BLaER1 (cell line): ENCODE measurements around the gene SENP3.

Experiments used
- H3K27ac ChIP-seq: shearing (Covaris generic); formaldehyde crosslinking; 2 replicates; pipeline ENCODE4 v1.8.1; 2022
- H3K27me3 ChIP-seq: shearing (Covaris generic); formaldehyde crosslinking; 2 replicates; pipeline ENCODE4 v1.8.1; 2022
- H3K36me3 ChIP-seq: shearing (Covaris generic); formaldehyde crosslinking; 2 replicates; pipeline ENCODE4 v1.8.1; 2022
- H3K4me1 ChIP-seq: shearing (Covaris generic); formaldehyde crosslinking; 2 replicates; pipeline ENCODE4 v1.8.1; 2022
- H3K4me2 ChIP-seq: shearing (Covaris generic); formaldehyde crosslinking; 2 replicates; pipeline ENCODE4 v1.8.1; 2022
- H3K4me3 ChIP-seq: shearing (Covaris generic); formaldehyde crosslinking; 2 replicates; pipeline ENCODE4 v1.8.1; 2022
- H3K9ac ChIP-seq: shearing (Covaris generic); formaldehyde crosslinking; 2 replicates; pipeline ENCODE4 v1.8.1; 2022
- H3K9me3 ChIP-seq: shearing (Covaris generic); formaldehyde crosslinking; 2 replicates; pipeline ENCODE4 v1.8.1; 2022
- H4K20me1 ChIP-seq: shearing (Covaris generic); formaldehyde crosslinking; 2 replicates; pipeline ENCODE4 v1.8.1; 2022
- Cebpa-rat ChIP-seq: shearing (Covaris generic); IDR thresholded peaks from 2 replicates; pipeline ENCODE4 v1.8.1; 2022

Gene SENP3

GRCh38 chr17:7561589-7562207 lies at the start of gene SENP3:
TSS of gene SENP3 (plus strand) at chr17:7561919. CDS start at chr17:7563077, 1,158 bp downstream.
- Histone ChIP-seq H4K20me1 (peaks cover 27% of the 10 kb centered on the region), H3K9me3 (no peaks in the 10 kb centered on the region), H3K4me3 (peak within 1 kb of the TSS; percentile 94), H3K4me2 (peak within 1 kb of the TSS; percentile 100), H3K27ac (peak within 1 kb of the TSS; percentile 94), H3K36me3 (peaks cover 37% of the 10 kb centered on the region), H3K9ac (peak within 1 kb of the TSS; percentile 96), H3K27me3 (no peaks in the 10 kb centered on the region), H3K4me1 (peaks cover 62% of the 10 kb centered on the region)
- no peak for TF ChIP-seq Cebpa-rat

- Histone ChIP-seq H4K20me1 (peaks cover 41% of the 10 kb centered on the region), H3K36me3 (peaks cover 83% of the 10 kb centered on the region), H3K27ac (no peak overlapping the region)
Measured at GRCh38 chr17:7512105-7512504, 49.6 kb upstream of the SENP3 start.

GRCh38 chr17:7512824-7513540 lies 48.7 kb upstream of the SENP3 start:
- Histone ChIP-seq H3K9me3 (no peaks in the 10 kb centered on the region), H3K4me2 (no peak overlapping the region), H3K9ac (no peak overlapping the region), H3K36me3 (peaks cover 78% of the 10 kb centered on the region), H3K4me3 (no peak overlapping the region), H3K4me1 (no peaks in the 10 kb centered on the region), H3K27ac (no peak overlapping the region), H3K27me3 (no peaks in the 10 kb centered on the region), H4K20me1 (peaks cover 40% of the 10 kb centered on the region)
- no peak for TF ChIP-seq Cebpa-rat

More at GRCh38 chr17:7512105-7512504, 49.6 kb upstream of the SENP3 start:
- TF ChIP-seq Cebpa-rat = no peak
- Histone ChIP-seq H3K27me3 (no peaks in the 10 kb centered on the region), H3K4me3 (no peak overlapping the region), H3K9me3 (no peaks in the 10 kb centered on the region), H3K4me2 (no peak overlapping the region), H3K9ac (no peak overlapping the region), H3K4me1 (no peaks in the 10 kb centered on the region)

DNA sequence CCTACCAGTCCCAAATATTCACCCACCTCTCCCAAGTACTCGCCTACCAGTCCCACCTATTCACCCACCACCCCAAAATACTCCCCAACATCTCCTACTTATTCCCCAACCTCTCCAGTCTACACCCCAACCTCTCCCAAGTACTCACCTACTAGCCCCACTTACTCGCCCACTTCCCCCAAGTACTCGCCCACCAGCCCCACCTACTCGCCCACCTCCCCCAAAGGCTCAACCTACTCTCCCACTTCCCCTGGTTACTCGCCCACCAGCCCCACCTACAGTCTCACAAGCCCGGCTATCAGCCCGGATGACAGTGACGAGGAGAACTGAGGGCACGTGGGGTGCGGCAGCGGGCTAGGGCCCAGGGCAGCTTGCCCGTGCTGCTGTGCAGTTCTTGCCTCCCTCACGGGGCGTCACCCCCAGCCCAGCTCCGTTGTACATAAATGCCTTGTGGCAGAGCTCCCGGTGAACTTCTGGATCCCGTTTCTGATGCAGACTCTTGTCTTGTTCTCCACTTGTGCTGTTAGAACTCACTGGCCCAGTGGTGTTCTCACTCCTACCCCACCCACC lies 47.8 kb upstream of the SENP3 start:
- Histone ChIP-seq H4K20me1 (peaks cover 40% of the 10 kb centered on the region), H3K27ac (no peak overlapping the region), H3K4me3 (no peak overlapping the region), H3K9me3 (no peaks in the 10 kb centered on the region), H3K36me3 (peaks cover 73% of the 10 kb centered on the region), H3K4me2 (no peak overlapping the region), H3K9ac (no peak overlapping the region), H3K4me1 (no peaks in the 10 kb centered on the region), H3K27me3 (no peaks in the 10 kb centered on the region)
- no peak for TF ChIP-seq Cebpa-rat

DNA sequence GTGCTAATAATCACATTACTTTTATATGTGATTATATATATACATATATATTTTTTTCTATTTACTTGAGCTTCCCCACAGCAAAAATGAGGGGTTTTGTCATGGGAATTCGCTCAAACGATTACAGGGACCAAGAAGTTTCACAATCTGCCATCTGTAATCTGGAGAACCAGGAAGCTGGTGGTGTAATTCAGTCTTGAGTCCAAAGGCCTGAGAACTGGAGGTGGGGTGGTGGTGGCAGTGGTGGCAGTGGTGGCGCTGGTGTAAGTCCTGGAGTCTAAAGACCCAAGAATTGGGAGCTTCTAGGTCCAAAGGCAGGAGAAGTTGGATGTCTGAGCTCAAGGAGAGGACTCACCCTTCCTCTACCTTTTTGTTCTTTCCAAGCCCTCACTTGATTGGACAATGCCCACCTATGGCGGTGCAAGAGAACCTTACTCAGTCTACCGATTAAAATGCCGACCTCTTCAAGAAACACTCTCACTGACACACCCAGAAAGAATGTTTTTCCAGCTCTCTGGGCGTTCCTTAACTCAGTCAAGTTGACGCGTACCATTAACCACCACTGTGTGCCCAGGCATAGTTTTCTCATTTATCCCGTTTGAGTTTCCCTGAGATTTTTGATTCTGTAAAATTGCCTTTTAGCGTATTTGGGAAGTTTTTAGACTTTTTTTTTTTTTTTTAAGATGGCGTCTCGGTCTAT lies 45.7 kb upstream of the SENP3 start:
- H3K4me2 ChIP-seq = no peak overlapping the region
- H3K36me3 ChIP-seq = peaks cover 52% of the 10 kb centered on the region
- H3K27ac ChIP-seq = no peak overlapping the region
- H3K9ac ChIP-seq = no peak overlapping the region
- H3K9me3 ChIP-seq = no peaks in the 10 kb centered on the region
- no peaks in the 10 kb centered on the region for H3K4me1 ChIP-seq
- no peaks in the 10 kb centered on the region for H3K27me3 ChIP-seq
- TF ChIP-seq Cebpa-rat = no peak
- H4K20me1 ChIP-seq = peaks cover 27% of the 10 kb centered on the region
- no peak overlapping the region for H3K4me3 ChIP-seq

DNA sequence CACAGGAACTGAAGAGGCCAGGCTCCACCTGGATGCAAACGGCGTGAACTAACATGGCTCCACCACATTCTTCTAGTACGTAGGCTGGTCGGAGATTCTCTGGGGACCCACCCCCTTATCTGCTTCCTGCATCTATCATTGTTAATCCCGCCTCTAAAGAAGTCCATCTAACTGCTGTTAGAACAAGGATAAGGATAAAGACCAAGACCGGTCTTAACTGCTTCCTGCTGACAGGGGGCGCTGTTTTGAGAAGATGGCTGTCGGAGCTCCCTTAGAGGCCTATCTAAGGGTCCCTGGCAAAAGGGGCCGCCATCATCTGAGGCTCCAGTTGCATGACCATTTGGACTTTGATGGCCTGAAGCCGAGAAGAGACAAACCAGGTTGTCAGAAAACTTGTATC lies 38.7 kb upstream of the SENP3 start:
- Histone ChIP-seq H3K9me3 (peaks cover 21% of the 10 kb centered on the region), H3K4me2 (no peak overlapping the region), H3K27me3 (no peaks in the 10 kb centered on the region), H3K9ac (no peak overlapping the region), H3K27ac (no peak overlapping the region), H3K36me3 (0 out of 2 replicates have a peak, but pooled peaks cover 4% of the 10 kb centered on the region), H3K4me3 (no peak overlapping the region), H4K20me1 (no peaks in the 10 kb centered on the region), H3K4me1 (no peaks in the 10 kb centered on the region)
- no peak for TF ChIP-seq Cebpa-rat

- H3K4me2 ChIP-seq = no peak overlapping the region
- no peaks in the 10 kb centered on the region for H4K20me1 ChIP-seq
- TF ChIP-seq Cebpa-rat = no peak
- no peak overlapping the region for H3K4me3 ChIP-seq
- H3K4me1 ChIP-seq = no peaks in the 10 kb centered on the region
- H3K27me3 ChIP-seq = no peaks in the 10 kb centered on the region
- no peak overlapping the region for H3K9ac ChIP-seq
- H3K36me3 ChIP-seq = no peaks in the 10 kb centered on the region
- no peak overlapping the region for H3K27ac ChIP-seq
- peaks cover 25% of the 10 kb centered on the region for H3K9me3 ChIP-seq
Measured at GRCh38 chr17:7528842-7529241, 32.9 kb upstream of the SENP3 start.

DNA sequence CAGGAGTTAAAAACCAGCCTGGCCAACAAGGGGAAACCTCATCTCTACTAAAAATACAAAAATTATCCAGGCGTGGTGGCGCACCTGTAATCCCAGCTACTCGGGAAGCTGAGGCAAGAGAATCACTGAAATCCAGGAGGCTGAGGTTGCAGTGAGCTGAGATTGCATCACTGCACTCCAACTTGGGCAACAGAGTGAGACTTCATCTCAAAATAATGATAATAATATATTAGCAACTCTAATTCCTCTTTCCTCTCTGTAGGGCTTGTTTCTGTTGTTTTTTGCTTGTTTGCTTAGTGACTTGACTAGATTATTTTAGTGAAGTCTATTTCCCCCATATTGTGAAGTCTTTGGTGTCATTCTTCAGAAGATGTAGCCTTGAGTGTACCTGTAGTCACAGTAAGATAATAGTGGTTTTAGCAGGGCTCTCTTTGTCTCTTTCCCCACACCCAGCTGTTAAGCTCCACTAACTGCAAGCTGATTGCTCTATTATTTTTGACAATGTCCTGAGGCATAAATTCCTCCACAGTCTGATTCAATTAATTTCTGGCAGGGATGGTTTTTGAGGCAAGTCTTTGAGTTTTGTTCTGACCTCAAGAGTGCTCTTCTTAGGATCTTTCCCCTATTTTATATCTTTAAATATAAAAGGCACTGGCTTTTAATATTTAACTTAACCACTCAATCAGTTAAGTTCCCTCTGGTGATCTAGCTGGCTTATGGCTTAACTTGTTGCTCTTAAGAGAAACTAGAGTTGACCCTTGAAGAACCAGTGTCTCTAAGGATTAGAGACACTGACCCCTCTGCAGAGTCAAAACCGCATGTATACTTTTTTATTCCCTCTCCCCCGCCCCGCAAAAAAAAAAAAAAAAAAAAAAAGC lies 31.5 kb upstream of the SENP3 start:
- no peak overlapping the region for H3K4me2 ChIP-seq
- no peaks in the 10 kb centered on the region for H4K20me1 ChIP-seq
- no peak overlapping the region for H3K9ac ChIP-seq
- no peak for TF ChIP-seq Cebpa-rat
- H3K9me3 ChIP-seq = peaks cover 25% of the 10 kb centered on the region
- no peak overlapping the region for H3K4me3 ChIP-seq
- no peak overlapping the region for H3K27ac ChIP-seq
- no peaks in the 10 kb centered on the region for H3K27me3 ChIP-seq
- no peaks in the 10 kb centered on the region for H3K4me1 ChIP-seq
- H3K36me3 ChIP-seq = no peaks in the 10 kb centered on the region

DNA sequence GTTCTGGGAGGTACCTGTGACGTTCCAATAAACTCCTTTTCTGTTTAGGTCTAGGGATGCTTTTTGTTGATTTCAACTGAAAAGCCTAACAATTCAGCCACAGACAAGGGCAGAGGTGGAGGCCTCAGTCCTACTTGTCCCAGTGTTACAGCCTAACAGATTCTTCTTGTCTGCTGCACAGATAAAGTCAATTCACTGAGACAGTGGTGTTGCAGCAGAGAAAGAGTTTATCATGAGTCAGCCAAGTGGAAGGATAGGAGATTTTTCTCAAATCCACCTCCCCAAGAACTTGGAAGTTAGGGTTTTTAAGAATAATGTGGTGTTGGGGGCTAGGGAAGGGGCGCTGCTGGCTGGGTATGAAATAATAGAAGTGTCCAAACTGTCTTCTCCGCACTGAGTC lies 23.7 kb upstream of the SENP3 start:
- Histone ChIP-seq H3K4me1 (peaks cover 4% of the 10 kb centered on the region; the same call in 1 of the 2 replicates), H3K9me3 (peaks cover 24% of the 10 kb centered on the region), H4K20me1 (no peaks in the 10 kb centered on the region), H3K36me3 (0 out of 2 replicates have a peak, but pooled peaks cover 6% of the 10 kb centered on the region), H3K27ac (no peak overlapping the region), H3K4me2 (no peak overlapping the region), H3K4me3 (no peak overlapping the region), H3K9ac (no peak overlapping the region), H3K27me3 (no peaks in the 10 kb centered on the region)
- TF ChIP-seq Cebpa-rat = no peak
